Liver (tissue), 3 donors: ENCODE data around the gene DCDC1.

ENCODE experiments used
- ATF3 ChIP-seq: IDR thresholded peaks from 2 replicates; pipeline ENCODE4 v1.6.1; 2016; ENCODE audit warnings: antibody characterized with exemption
- CTCF ChIP-seq: fragments of 150-350 bp; IDR thresholded peaks from 2 replicates; pipeline ENCODE4 v1.5.1; 2017; ENCODE audit warnings: improper control_type of control experiment, low read depth, low read length; ENCODE audit not compliant: missing input control
- EGR1 ChIP-seq, 2 donors: IDR thresholded peaks; 2 replicates each; pipeline ENCODE4 v1.6.1; 2016 to 2018; ENCODE audit warnings: antibody characterized with exemption in 2 of 2, low read depth in 2 of 2
- FOXA1 ChIP-seq: IDR thresholded peaks from 2 replicates; pipeline ENCODE4 v1.6.1; 2016; ENCODE audit warnings: antibody characterized with exemption
- HNF4G ChIP-seq: IDR thresholded peaks from 2 replicates; pipeline ENCODE4 v1.6.1; 2016; ENCODE audit warnings: antibody characterized with exemption
- JUND ChIP-seq, 2 donors: IDR thresholded peaks; 2 replicates each; pipeline ENCODE4 v1.6.1; 2016; ENCODE audit warnings: antibody characterized with exemption in 2 of 2
- MAX ChIP-seq: IDR thresholded peaks from 2 replicates; pipeline ENCODE4 v1.6.1; 2016; ENCODE audit warnings: antibody characterized with exemption
- RAD21 ChIP-seq, 2 donors: IDR thresholded peaks; 2 replicates each; pipeline ENCODE4 v1.6.1; 2016; ENCODE audit warnings: antibody characterized with exemption in 2 of 2, mild to moderate bottlenecking in 2 of 2
- REST ChIP-seq: IDR thresholded peaks from 2 replicates; pipeline ENCODE4 v1.6.1; 2016; ENCODE audit warnings: antibody characterized with exemption, mild to moderate bottlenecking
- RXRA ChIP-seq, 2 donors: IDR thresholded peaks; 2 replicates each; pipeline ENCODE4 v1.6.1; 2017 to 2018; ENCODE audit warnings: antibody characterized with exemption in 2 of 2, mild to moderate bottlenecking in 1 of 2
- SP1 ChIP-seq: IDR thresholded peaks from 2 replicates; pipeline ENCODE4 v1.6.1; 2018; ENCODE audit warnings: antibody characterized with exemption, mild to moderate bottlenecking
- TAF1 ChIP-seq: conservative IDR thresholded peaks from 2 replicates; pipeline ENCODE4 v1.6.1; 2016; ENCODE audit warnings: antibody characterized with exemption, mild to moderate bottlenecking
- YY1 ChIP-seq: IDR thresholded peaks from 2 replicates; pipeline ENCODE4 v1.6.1; 2016; ENCODE audit warnings: antibody characterized with exemption, mild to moderate bottlenecking
- donor health status: healthy.
- donor health status: healthy.

- no peak for TF ChIP-seq JUND (IDR thresholded peaks at IDR 0.05)
- TF ChIP-seq TAF1 = no peak
- TF ChIP-seq CTCF = no peak
- no peak for TF ChIP-seq EGR1 (IDR thresholded peaks at IDR 0.05; ENCODE audit: low read depth in 2 of 2)
- no peak for TF ChIP-seq RXRA (IDR thresholded peaks at IDR 0.05)
- no peak for TF ChIP-seq YY1
- TF ChIP-seq RAD21 (IDR thresholded peaks at IDR 0.05) = no peak
- TF ChIP-seq MAX = no peak
- no peak for TF ChIP-seq ATF3
- no peak for TF ChIP-seq REST
- no peak for TF ChIP-seq HNF4G
- no peak for TF ChIP-seq FOXA1
- TF ChIP-seq SP1 = no peak
These were observed 43.4 kb upstream of the DCDC1 start for GRCh38 chr11:31412946-31413345.
